ENCODE results near the gene TCF7. TPM values are rescaled to one million over a fixed set of nuclear protein-coding genes. Genes with fewer than 3 reads are reported as not detected.

TCF7 gene
- total and polyA plus RNA-seq, 4 donors: 1.3 to 2.7 (median 2.2) TPM

GRCh38 chr5:134088994-134089560 is 25.4 kb upstream of the TCF7 start:
- no peak overlapping the region for H3K4me3 ChIP-seq (ENCODE audit: low read depth in 1 of 3, low read length in 3 of 3)
- no peaks in the 10 kb centered on the region for H3K27me3 ChIP-seq (ENCODE audit: control insufficient read depth in 4 of 4, insufficient read depth in 4 of 4, low read length in 3 of 4)
- 97% methylated on average over 5 of the region's 5 CpGs for WGBS
- no peak for TF ChIP-seq RXRA (IDR thresholded peaks at IDR 0.05)
- H3K27ac ChIP-seq (ENCODE audit: low read depth in 1 of 2, low read length in 2 of 2): no peak overlapping the region
- no peaks in the 10 kb centered on the region for H3K9me3 ChIP-seq (ENCODE audit: control insufficient read depth in 4 of 4, low read length in 3 of 4)
- no peak for DNase-seq (ENCODE audit: low spot score)
- H3K4me1 ChIP-seq (ENCODE audit: control insufficient read depth in 4 of 4, insufficient read depth in 4 of 4, low read length in 3 of 4): peaks cover 0 to 4% (median 0%) of the 10 kb centered on the region in 4 donors
- no peak overlapping the region for H3K9ac ChIP-seq (ENCODE audit: low read depth in 1 of 2, low read length in 2 of 2)
- H3K36me3 ChIP-seq (ENCODE audit: control insufficient read depth in 4 of 4, insufficient read depth in 3 of 4, low read depth in 1 of 4, low read length in 3 of 4): no peaks in the 10 kb centered on the region

GRCh38 chr5:134090522-134090921 is 24.0 kb upstream of the TCF7 start:
- H3K27ac ChIP-seq (ENCODE audit: low read depth in 1 of 2, low read length in 2 of 2): no peak overlapping the region
- peaks cover 0 to 6% (median 4%) of the 10 kb centered on the region in 4 donors for H3K4me1 ChIP-seq (ENCODE audit: control insufficient read depth in 4 of 4, insufficient read depth in 4 of 4, low read length in 3 of 4)
- no peak overlapping the region for H3K9ac ChIP-seq (ENCODE audit: low read depth in 1 of 2, low read length in 2 of 2)
- no peak overlapping the region for H3K4me3 ChIP-seq (ENCODE audit: low read depth in 1 of 3, low read length in 3 of 3)
- H3K36me3 ChIP-seq (ENCODE audit: control insufficient read depth in 4 of 4, insufficient read depth in 3 of 4, low read depth in 1 of 4, low read length in 3 of 4): no peaks in the 10 kb centered on the region
- TF ChIP-seq NR2F2 (IDR thresholded peaks at IDR 0.05) (no peak), YY1 (IDR thresholded peaks at IDR 0.05) (no peak), CTCF (IDR thresholded peaks at IDR 0.05; ENCODE audit: low read depth, low read length, missing input control) (no peak), ATF3 (IDR thresholded peaks at IDR 0.05) (no peak), FOXA2 (IDR thresholded peaks at IDR 0.05) (no peak), EGR1 (IDR thresholded peaks at IDR 0.05; ENCODE audit: low read depth in 2 of 2) (no peak), HNF4G (IDR thresholded peaks at IDR 0.05) (no peak), HNF4A (conservative IDR thresholded peaks at IDR 0.05) (no peak), JUND (IDR thresholded peaks at IDR 0.05) (no peak), ZBTB33 (IDR thresholded peaks at IDR 0.05) (no peak), FOXA1 (IDR thresholded peaks at IDR 0.05) (no peak), RXRA (IDR thresholded peaks at IDR 0.05) (no peak), MAX (IDR thresholded peaks at IDR 0.05) (no peak)
- H3K9me3 ChIP-seq (ENCODE audit: control insufficient read depth in 4 of 4, low read length in 3 of 4): no peaks in the 10 kb centered on the region
- H3K27me3 ChIP-seq (ENCODE audit: control insufficient read depth in 4 of 4, insufficient read depth in 4 of 4, low read length in 3 of 4): no peaks in the 10 kb centered on the region
- peak; percentile 52 for DNase-seq (ENCODE audit: low spot score)
- 61% methylated on average over 5 of the region's 5 CpGs for WGBS

GRCh38 chr5:134091626-134092121 is 22.8 kb upstream of the TCF7 start:
- Histone ChIP-seq H3K27ac (ENCODE audit: low read depth in 1 of 2, low read length in 2 of 2) (no peak overlapping the region), H3K9ac (ENCODE audit: low read depth in 1 of 2, low read length in 2 of 2) (no peak overlapping the region), H3K9me3 (ENCODE audit: control insufficient read depth in 4 of 4, low read length in 3 of 4) (no peaks in the 10 kb centered on the region), H3K4me1 (ENCODE audit: control insufficient read depth in 4 of 4, insufficient read depth in 4 of 4, low read length in 3 of 4) (peaks cover 0 to 6% (median 4%) of the 10 kb centered on the region in 4 donors), H3K4me3 (ENCODE audit: low read depth in 1 of 3, low read length in 3 of 3) (no peak overlapping the region), H3K36me3 (ENCODE audit: control insufficient read depth in 4 of 4, insufficient read depth in 3 of 4, low read depth in 1 of 4, low read length in 3 of 4) (no peaks in the 10 kb centered on the region), H3K27me3 (ENCODE audit: control insufficient read depth in 4 of 4, insufficient read depth in 4 of 4, low read length in 3 of 4) (no peaks in the 10 kb centered on the region)
- WGBS: 69% methylated on average over 6 of the region's 6 CpGs
- DNase-seq (ENCODE audit: low spot score): no peak
- no peak for TF ChIP-seq RXRA (IDR thresholded peaks at IDR 0.05)
- no peak for TF ChIP-seq RAD21 (IDR thresholded peaks at IDR 0.05)
- no peak for TF ChIP-seq MAX (IDR thresholded peaks at IDR 0.05)
- no peak for TF ChIP-seq JUND (IDR thresholded peaks at IDR 0.05)
- TF ChIP-seq FOXA2 (IDR thresholded peaks at IDR 0.05): no peak
- no peak for TF ChIP-seq TAF1 (conservative IDR thresholded peaks at IDR 0.05)
- no peak for TF ChIP-seq ATF3 (IDR thresholded peaks at IDR 0.05)
- TF ChIP-seq FOXA1 (IDR thresholded peaks at IDR 0.05): no peak
- TF ChIP-seq NR2F2 (IDR thresholded peaks at IDR 0.05): no peak
- TF ChIP-seq CTCF (IDR thresholded peaks at IDR 0.05; ENCODE audit: low read depth, low read length, missing input control): no peak
- TF ChIP-seq EGR1 (IDR thresholded peaks at IDR 0.05; ENCODE audit: low read depth in 2 of 2): no peak
- TF ChIP-seq YY1 (IDR thresholded peaks at IDR 0.05): no peak
- no peak for TF ChIP-seq GABPA (IDR thresholded peaks at IDR 0.05 in 1 of 2, conservative IDR thresholded peaks at IDR 0.05 in 1 of 2)

Measured in liver (tissue), 9 donors.